Stimulated activated CD4-positive, alpha-beta T cell treated with anti-CD3 and anti-CD28 coated beads, Interleukin-15, amount 100 ng/mL, for 24 hours (primary cell): ENCODE data around the gene SREK1.

Source experiments
- DNase-seq: peaks from one replicate; pipeline ENCODE4 v3.0.0-alpha.2; 2020

Gene SREK1

DNA sequence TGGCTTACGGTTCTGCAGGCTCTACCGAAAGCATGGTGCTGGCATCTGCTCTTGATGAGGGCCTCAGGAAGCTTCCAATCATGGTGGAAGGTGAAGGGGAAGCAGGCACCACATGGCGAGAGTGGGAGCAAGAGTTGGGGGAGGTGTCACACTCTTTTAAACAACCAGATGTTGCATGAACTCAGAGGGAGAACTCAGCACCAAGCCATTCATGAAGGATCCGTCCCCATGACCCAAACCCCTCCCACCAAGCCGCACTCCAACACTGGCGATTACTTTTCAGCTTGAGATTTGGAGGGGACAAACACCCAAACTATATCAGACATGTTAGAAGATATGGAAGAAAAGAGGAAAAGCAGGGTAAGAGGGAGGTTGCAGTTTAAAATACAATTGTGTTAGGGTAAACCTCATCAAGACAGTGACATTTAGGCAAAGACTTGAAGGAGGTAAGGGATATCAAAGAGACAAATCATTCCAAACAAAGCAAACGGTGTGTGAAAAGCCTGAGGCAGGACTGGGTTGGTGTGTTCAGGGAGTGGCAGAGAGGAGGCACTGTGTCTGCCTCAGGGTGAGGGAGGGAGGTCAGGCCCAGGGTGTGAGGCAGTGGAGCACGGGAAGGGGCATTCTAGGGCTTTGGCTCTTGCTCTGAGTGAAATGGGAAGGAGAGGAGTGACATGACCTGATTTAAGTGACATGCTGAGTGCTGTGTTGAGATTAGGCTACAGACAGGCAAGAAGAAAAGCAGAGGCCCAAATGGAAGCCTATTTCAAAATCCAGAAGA lies 80.9 kb downstream of the SREK1 start:
- DNase-seq = no peak

GRCh38 chr5:66230551-66230950 lies 86.5 kb downstream of the SREK1 start:
- DNase-seq = no peak

DNA sequence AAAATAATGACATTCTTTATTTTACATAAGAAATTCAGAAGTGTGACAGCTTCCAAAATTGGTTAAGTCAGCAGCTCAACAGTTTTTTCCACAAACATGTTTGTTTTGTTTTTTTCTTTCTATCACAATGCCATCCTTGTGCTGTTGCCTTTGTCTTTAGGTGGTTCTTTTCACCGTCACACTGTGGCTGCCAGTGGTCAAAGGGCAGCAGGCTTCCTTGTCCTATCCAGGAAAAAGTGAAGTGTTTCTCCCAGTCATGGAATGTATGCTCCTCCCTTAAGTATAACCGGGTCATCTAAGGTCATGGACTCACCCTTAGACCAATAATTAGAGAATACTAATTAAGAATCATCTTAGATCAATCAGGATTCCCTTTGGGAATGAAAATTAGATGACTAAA lies 87.4 kb downstream of the SREK1 start:
- no peak for DNase-seq

GRCh38 chr5:66232275-66232674 lies 88.2 kb downstream of the SREK1 start:
- no peak for DNase-seq

GRCh38 chr5:66232706-66233445 lies 88.8 kb downstream of the SREK1 start:
- DNase-seq = no peak
